Spleen (tissue), 7 donors: Measurements from ENCODE around the gene RBBP4.

Source experiments
- POLR2A ChIP-seq, 3 donors: fragments of 450-650 bp; IDR thresholded peaks; one replicate each; pipeline ENCODE4 v1.5.1; 2017; ENCODE audit warnings: antibody characterized with exemption in 3 of 3, mild to moderate bottlenecking in 1 of 3
- POLR2AphosphoS5 ChIP-seq, 3 donors: sonication (generic); formaldehyde crosslinking; IDR thresholded peaks; one replicate each; pipeline ENCODE4 v1.5.1; 2017; ENCODE audit warnings: antibody characterized with exemption in 3 of 3
- TF ChIP-seq, protein P1 (sequence below), 11 experiments: fragments of 200-600 bp in 7 of 11; fragments of 450-650 bp in 4 of 11; sonication (generic) in 4 of 11; IDR thresholded peaks in 8 of 11; conservative IDR thresholded peaks in 3 of 11; 1 replicate in 7 of 11; 2 replicates in 4 of 11; pipeline versions ENCODE4 v1.4.0 to v1.8.0; 2016 to 2021; ENCODE audit warnings: antibody characterized with exemption in 11 of 11, inconsistent platforms in 4 of 11, mild to moderate bottlenecking in 1 of 11
- donor health status: DM: no; HTN: no; CAD: no; lungs with moderate emphysema.
- donor health status: DM: no; HTN: no; CAD: no.
- donor health status: DM: no; HTN: no; CAD: no.

DNA sequence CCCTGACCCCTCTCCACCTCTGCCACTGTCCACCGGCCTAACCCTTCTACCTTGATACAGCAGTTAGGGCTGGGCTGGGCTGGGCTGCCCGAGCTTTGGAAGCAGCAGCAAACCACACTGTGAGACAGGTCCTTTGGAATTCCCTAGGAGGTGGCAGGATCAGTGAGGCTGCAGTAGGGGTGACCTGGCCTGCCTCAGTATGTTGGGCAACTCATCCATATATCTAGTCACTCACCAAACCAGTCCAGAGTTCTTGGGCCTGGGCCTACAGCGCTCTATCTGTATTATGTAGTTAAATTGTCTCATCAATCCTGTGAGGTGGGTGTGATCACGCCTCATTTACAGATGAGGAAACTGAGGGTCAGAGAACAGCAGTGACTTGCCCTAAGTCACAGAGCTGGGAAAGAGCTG lies 64.9 kb downstream of the RBBP4 start:
- TF ChIP-seq, protein P1, sequence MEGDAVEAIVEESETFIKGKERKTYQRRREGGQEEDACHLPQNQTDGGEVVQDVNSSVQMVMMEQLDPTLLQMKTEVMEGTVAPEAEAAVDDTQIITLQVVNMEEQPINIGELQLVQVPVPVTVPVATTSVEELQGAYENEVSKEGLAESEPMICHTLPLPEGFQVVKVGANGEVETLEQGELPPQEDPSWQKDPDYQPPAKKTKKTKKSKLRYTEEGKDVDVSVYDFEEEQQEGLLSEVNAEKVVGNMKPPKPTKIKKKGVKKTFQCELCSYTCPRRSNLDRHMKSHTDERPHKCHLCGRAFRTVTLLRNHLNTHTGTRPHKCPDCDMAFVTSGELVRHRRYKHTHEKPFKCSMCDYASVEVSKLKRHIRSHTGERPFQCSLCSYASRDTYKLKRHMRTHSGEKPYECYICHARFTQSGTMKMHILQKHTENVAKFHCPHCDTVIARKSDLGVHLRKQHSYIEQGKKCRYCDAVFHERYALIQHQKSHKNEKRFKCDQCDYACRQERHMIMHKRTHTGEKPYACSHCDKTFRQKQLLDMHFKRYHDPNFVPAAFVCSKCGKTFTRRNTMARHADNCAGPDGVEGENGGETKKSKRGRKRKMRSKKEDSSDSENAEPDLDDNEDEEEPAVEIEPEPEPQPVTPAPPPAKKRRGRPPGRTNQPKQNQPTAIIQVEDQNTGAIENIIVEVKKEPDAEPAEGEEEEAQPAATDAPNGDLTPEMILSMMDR (IDR thresholded peaks at IDR 0.05 in 8 of 11, conservative IDR thresholded peaks at IDR 0.05 in 3 of 11) = no peak
- TF ChIP-seq POLR2AphosphoS5 (IDR thresholded peaks at IDR 0.05) (no peak), POLR2A (IDR thresholded peaks at IDR 0.05) (no peak)
